Activated T-cell treated with anti-CD3 and anti-CD28 coated beads, Interleukin-2, amount 50 U/mL, for 48 hours (primary cell): Measurements from ENCODE around the gene RASL11A.
"Not testable (repeated sequence)": the region's sequence is repeated elsewhere in the genome, so short reads cannot be mapped to it uniquely, and the experiment has no call there.

Experiments
- DNase-seq, 2 experiments: peaks; one replicate each; pipeline ENCODE4 v3.0.0-alpha.2; 2020

The RASL11A gene

GRCh38 chr13:27302643-27303262 lies 32.1 kb downstream of the RASL11A start:
- DNase-seq: no peak

DNA sequence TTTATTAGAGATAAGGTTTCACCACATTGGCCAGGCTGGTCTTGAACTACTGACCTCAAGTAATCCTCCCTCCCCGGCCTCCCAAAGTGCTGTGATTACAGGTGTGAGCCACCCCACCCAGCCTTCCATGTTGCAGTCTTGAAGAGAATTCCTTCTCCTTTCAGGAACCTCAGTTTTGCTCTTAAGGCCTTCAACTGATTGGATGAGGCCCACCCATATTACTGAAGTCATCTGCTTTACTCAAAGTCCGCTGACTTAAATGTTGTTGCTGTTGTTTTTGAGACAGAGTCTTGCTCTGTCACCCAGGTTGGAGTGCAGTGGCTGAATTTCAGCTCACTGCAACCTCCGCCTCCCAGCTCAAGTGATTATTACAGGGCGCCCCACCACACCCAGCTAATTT lies 33.5 kb downstream of the RASL11A start:
- no peak for DNase-seq

DNA sequence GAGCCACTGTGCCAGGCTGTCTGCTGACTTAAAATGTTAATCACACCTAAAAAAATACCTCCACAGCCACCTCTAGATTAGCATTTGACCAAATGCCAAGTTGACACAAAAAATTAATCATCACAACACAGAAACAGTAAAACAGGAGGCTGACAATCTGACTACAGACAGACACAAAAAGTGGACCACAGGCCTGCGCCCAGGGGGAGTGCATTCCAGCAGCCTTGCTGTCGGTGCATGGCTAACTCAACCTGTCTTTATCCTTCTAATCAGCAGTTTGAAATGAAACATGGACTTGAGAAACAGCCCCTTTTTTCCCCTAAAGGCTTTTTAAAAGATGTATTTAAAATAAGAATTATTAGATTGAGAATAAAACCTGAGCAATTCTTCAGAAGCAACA lies 34.0 kb downstream of the RASL11A start:
- DNase-seq: no peak

DNA sequence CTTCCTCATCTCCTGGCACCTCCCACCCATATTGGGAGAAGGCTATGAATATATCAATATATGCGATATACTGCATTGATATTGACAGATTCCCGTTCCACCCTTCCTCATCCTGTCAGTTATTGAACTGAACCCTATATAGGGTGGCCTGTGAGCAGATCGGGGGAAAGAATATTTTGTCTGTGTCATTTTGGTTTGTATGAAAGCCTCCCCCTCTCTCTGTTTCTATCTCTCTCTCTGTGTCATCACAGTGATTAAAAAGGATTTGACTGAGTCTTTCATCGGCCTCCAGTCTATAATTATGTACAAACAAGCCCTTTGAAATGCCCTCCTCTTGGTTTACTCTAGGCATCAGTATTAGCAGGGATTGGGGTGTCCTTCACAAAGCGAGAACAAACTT lies 35.7 kb downstream of the RASL11A start:
- DNase-seq: no peak

GRCh38 chr13:27308941-27309340 lies 38.3 kb downstream of the RASL11A start:
- no peak for DNase-seq

- no peak for DNase-seq
Observed at GRCh38 chr13:27309401-27309958, 38.9 kb downstream of the RASL11A start.

DNA sequence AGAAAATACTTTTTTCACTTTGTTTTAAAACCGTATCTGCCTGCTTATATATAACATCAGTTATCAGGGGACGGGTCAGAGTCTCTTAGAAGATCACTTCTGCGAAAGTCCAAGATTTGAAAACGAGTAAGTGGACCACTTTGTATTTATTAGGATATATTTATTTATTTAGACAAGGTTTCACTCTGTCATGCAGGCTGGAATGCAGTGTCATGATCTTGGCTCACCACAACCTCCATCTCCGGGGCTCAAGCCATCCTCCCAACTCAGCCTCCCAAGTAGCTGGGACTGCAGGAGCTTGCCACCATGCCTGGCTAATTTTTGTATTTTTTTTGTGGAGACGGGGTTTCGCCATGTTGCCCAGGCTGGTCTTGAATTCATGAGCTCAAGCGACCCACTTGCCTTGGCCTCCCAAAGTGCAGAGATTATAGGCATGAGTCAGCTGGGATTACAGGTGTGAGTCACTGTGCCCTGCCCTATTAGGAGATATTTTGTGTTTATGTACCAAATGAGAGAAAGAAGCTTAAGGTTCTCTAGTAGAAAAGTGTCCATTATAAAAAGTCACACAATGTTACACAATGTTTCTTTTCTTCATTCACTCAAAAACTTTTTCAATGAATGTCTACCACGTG lies 39.5 kb downstream of the RASL11A start:
- no peak for DNase-seq

- DNase-seq: no peak
Observed at GRCh38 chr13:27310946-27311345, 40.3 kb downstream of the RASL11A start.

DNA sequence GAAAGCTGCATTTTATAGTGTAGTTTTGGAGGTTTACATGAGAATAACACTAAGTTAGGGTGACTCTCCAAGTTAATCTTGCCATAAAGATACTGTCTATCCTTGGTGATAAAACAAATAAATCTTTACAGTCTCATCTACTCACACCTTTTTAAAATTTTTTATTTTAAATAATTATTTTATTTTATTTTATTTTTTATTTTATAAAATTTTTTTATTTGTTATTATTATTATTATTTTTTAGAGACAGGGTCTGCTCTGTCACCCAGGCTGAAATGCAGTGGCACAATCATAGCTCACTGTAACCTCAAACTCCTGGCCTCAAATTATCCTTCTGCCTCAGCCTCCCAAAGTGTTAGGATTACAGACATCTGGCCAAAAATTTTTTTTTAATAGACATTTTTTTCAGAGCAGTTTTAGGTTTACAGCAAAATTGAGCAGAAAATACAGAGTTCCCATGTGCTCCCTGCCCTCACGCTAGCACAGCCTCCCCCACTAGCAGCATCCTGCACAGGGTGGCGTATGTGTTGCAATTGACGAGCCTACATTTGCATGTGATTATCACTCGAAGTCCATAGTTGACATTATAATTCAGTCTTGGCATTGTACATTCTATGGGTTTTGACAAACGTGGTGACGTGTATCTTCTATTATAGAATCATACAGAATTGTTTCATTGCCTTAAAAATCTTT lies 41.0 kb downstream of the RASL11A start:
- no peak for DNase-seq

- no peak for DNase-seq
Observed at GRCh38 chr13:27313770-27314169, 43.1 kb downstream of the RASL11A start.

GRCh38 chr13:27319404-27319803 lies 48.8 kb downstream of the RASL11A start:
- DNase-seq: no peak

- DNase-seq: no peak
Observed at GRCh38 chr13:27321468-27322431, 51.1 kb downstream of the RASL11A start.

DNA sequence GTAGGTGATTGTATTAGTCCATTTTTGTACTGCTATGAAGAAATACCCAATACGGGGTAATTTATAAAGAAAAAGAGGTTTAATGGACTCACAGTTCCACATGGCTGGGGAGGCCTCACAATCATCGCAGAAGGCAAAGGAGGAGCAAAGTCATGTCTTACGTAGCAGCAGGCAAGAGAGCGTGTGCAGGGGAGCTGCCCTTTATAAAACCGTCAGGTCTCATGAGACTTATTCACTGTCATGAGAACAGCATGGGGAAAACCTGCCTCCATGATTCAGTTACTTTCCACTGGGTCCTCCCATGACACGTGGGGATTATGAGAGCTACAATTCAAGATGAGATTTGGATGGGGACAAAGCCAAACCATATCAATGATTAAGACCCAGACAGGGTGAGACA lies 51.8 kb downstream of the RASL11A start:
- not testable (repeated sequence) for DNase-seq
